ENCODE data around the gene CRABP2. TPM values are rescaled to one million over a fixed set of nuclear protein-coding genes. Genes with fewer than 3 reads are reported as not detected.

CRABP2 gene
- total and polyA plus RNA-seq, 2 experiments from 2014 or later: 45.9 to 137 TPM

- TF ChIP-seq ZNF462 (CRISPR knock-in tag; IDR thresholded peaks at IDR 0.05) (no peak), STAT1 (IDR thresholded peaks at IDR 0.05; ENCODE audit: unreplicated experiment) (no peak), ZNF331 (CRISPR knock-in tag; IDR thresholded peaks at IDR 0.05; ENCODE audit: low read depth) (no peak), EZH2phosphoT487 (IDR thresholded peaks at IDR 0.05; ENCODE audit: unreplicated experiment) (no peak), CREB1 (CRISPR knock-in tag; IDR thresholded peaks at IDR 0.05; ENCODE audit: low read depth) (no peak), POLR2AphosphoS5 (IDR thresholded peaks at IDR 0.05; ENCODE audit: low read depth) (no peak)
These were observed 29.1 kb downstream of the CRABP2 start (continued) for GRCh38 chr1:156676114-156676819.

GRCh38 chr1:156675210-156676113, 29.9 kb downstream of the CRABP2 start:
- Histone ChIP-seq H3K36me3 (ENCODE audit: insufficient read depth) (peaks cover 19% of the 10 kb centered on the region), H3K27ac (ENCODE audit: low read depth) (no peak overlapping the region), H3K79me2 (replicated peaks; ENCODE audit: insufficient read depth) (peaks cover 51% of the 10 kb centered on the region), H3K27me3 (ENCODE audit: insufficient read depth) (peaks cover 23% of the 10 kb centered on the region), H4K20me1 (replicated peaks; ENCODE audit: insufficient read depth) (no peaks in the 10 kb centered on the region; the same call in 1 of the 2 replicates), H3K4me2 (peak overlapping the region; percentile 97), H3F3A (replicated peaks; ENCODE audit: low read depth) (peaks cover 16% of the 10 kb centered on the region; the same call in 1 of the 2 replicates), H3K9me2 (ENCODE audit: insufficient read depth) (peaks cover 12% of the 10 kb centered on the region), H3K4me3 (peak overlapping the region; percentile 78), H2AFZ (no peak overlapping the region), H3K4me1 (ENCODE audit: insufficient read depth) (peaks cover 39% of the 10 kb centered on the region)
- TF ChIP-seq ETS1 (IDR thresholded peaks at IDR 0.05): no peak
- no peak for TF ChIP-seq POLR2AphosphoS5 (IDR thresholded peaks at IDR 0.05; ENCODE audit: low read depth)
- 0 out of 2 replicates have a peak, but pooled peaks have one; percentile 13 for TF ChIP-seq CREB1 (CRISPR knock-in tag; IDR thresholded peaks at IDR 0.05; ENCODE audit: low read depth)
- TF ChIP-seq REST (IDR thresholded peaks at IDR 0.05; ENCODE audit: unreplicated experiment): no peak
- ATAC-seq (peak; percentile 1; the same call in 2 of the 3 replicates), DNase-seq (ENCODE audit: low spot score) (peak; percentile 65)
- no peak overlapping the region for H3K27ac Mint-ChIP-seq
- H3K36me3 Mint-ChIP-seq (ENCODE audit: low read depth): peaks cover 48% of the 10 kb centered on the region
- peak overlapping the region; percentile 78 for H3K4me3 Mint-ChIP-seq
- H3K9me3 Mint-ChIP-seq: peaks cover 9% of the 10 kb centered on the region
- H3K4me1 Mint-ChIP-seq: peaks cover 63% of the 10 kb centered on the region
- peaks cover 36% of the 10 kb centered on the region for H3K27me3 Mint-ChIP-seq (ENCODE audit: insufficient read depth, low read depth, poor library complexity)
